Measurements from ENCODE around the gene SUPT7L.

The SUPT7L gene

DNA sequence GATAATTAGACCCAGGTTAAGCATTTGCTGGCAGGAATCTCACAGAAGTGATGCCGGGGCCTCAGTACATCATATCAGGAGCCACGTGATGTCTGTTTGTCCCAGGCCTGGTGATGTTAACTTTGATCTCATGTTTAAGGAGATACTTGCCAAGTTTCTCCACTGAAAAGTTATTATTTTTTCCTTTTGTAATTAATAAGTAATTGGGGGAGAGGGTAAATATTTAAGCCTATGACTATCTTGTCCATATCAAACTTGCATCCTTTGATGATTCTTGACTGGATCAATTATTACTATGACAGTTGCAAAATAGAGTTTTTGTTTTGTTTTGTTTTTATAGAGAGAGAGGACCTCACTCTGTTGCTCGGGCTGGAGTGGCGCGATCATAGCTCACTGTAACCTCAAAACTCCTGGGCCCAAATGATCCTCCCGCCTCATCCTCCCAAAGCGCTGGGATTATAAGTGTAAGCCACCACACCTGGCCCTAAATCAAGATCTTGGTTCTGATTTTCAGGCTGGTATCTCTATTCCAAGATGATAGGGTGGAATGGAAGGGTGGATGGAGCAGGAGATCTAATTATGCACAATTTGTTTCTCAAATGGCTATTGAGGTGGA lies 46.7 kb upstream of the SUPT7L start:
- in situ Hi-C loops (cut with MboI; ENCODE audit: low pct_unique_long_range_greater_than_20kb, low sequenced_read_pairs, unreplicated experiment): no loop called here
- no peak for DNase-seq (ENCODE audit: low spot score)
- TF ChIP-seq, protein P1, sequence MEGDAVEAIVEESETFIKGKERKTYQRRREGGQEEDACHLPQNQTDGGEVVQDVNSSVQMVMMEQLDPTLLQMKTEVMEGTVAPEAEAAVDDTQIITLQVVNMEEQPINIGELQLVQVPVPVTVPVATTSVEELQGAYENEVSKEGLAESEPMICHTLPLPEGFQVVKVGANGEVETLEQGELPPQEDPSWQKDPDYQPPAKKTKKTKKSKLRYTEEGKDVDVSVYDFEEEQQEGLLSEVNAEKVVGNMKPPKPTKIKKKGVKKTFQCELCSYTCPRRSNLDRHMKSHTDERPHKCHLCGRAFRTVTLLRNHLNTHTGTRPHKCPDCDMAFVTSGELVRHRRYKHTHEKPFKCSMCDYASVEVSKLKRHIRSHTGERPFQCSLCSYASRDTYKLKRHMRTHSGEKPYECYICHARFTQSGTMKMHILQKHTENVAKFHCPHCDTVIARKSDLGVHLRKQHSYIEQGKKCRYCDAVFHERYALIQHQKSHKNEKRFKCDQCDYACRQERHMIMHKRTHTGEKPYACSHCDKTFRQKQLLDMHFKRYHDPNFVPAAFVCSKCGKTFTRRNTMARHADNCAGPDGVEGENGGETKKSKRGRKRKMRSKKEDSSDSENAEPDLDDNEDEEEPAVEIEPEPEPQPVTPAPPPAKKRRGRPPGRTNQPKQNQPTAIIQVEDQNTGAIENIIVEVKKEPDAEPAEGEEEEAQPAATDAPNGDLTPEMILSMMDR (IDR thresholded peaks at IDR 0.05; ENCODE audit: extremely low read depth, insufficient read depth, missing control alignments): no peak

DNA sequence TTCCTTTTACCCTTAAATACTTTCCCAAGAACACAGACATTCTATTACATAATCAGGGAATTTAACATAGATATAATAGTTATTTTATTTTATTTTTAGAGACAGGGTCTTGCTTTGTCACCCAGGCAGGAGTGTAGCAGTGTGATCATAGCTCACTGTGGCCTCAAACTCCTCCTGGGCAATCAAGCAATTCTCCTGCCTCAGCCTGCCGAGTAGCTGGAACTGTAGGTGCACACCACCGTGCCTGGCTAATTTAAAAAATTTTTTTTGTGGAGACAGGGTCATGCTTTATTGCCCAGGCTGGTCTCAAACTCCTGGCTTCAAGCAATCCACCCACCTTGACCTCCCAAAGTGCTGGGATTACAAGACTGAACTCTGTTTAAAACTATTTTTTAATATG lies 45.9 kb upstream of the SUPT7L start:
- DNase-seq (ENCODE audit: low spot score): no peak
- in situ Hi-C loops (cut with MboI; ENCODE audit: low pct_unique_long_range_greater_than_20kb, low sequenced_read_pairs, unreplicated experiment): no loop called here
- TF ChIP-seq, protein P1 (IDR thresholded peaks at IDR 0.05; ENCODE audit: extremely low read depth, insufficient read depth, missing control alignments): no peak

GRCh38 chr2:27708666-27709065 lies 45.3 kb upstream of the SUPT7L start:
- DNase-seq (ENCODE audit: low spot score): no peak
- in situ Hi-C loops (cut with MboI; ENCODE audit: low pct_unique_long_range_greater_than_20kb, low sequenced_read_pairs, unreplicated experiment): no loop called here
- TF ChIP-seq, protein P1 (IDR thresholded peaks at IDR 0.05; ENCODE audit: extremely low read depth, insufficient read depth, missing control alignments): no peak

- TF ChIP-seq, protein P1 (IDR thresholded peaks at IDR 0.05; ENCODE audit: extremely low read depth, insufficient read depth, missing control alignments): no peak
- in situ Hi-C loops (cut with MboI; ENCODE audit: low pct_unique_long_range_greater_than_20kb, low sequenced_read_pairs, unreplicated experiment): no loop called here
- no peak for DNase-seq (ENCODE audit: low spot score)
Observed at GRCh38 chr2:27708257-27708654, 44.8 kb upstream of the SUPT7L start.

- in situ Hi-C loops (cut with MboI; ENCODE audit: low pct_unique_long_range_greater_than_20kb, low sequenced_read_pairs, unreplicated experiment): no loop called here
- TF ChIP-seq, protein P1 (IDR thresholded peaks at IDR 0.05; ENCODE audit: extremely low read depth, insufficient read depth, missing control alignments): no peak
- DNase-seq (ENCODE audit: low spot score): no peak
Observed at GRCh38 chr2:27707462-27708256, 44.2 kb upstream of the SUPT7L start.

GRCh38 chr2:27705851-27706622 lies 42.6 kb upstream of the SUPT7L start:
- in situ Hi-C loops (cut with MboI; ENCODE audit: low pct_unique_long_range_greater_than_20kb, low sequenced_read_pairs, unreplicated experiment): no loop called here
- DNase-seq (ENCODE audit: low spot score): no peak
- TF ChIP-seq, protein P1 (IDR thresholded peaks at IDR 0.05; ENCODE audit: extremely low read depth, insufficient read depth, missing control alignments): no peak

Measured in GM13977 (cell line).